Parathyroid adenoma (tissue), 2 donors: ENCODE data around the gene TSPAN3.

ENCODE experiments used
- H2AFZ ChIP-seq: fragments of 300-600 bp; sonication (generic); one replicate; pipeline ENCODE4 v1.7.0; 2017; ENCODE audit warnings: antibody characterized with exemption, mild to moderate bottlenecking
- H3K27ac ChIP-seq: fragments of 300-600 bp; sonication (generic); one replicate; pipeline ENCODE4 v1.7.0; 2017
- H3K27me3 ChIP-seq: fragments of 300-600 bp; sonication (generic); one replicate; pipeline ENCODE4 v1.7.0; 2017; ENCODE audit warnings: low read length; ENCODE audit not compliant: control insufficient read depth, insufficient read depth
- H3K36me3 ChIP-seq: fragments of 300-600 bp; sonication (generic); one replicate; pipeline ENCODE4 v1.7.0; 2017; ENCODE audit warnings: low read length; ENCODE audit not compliant: control insufficient read depth, insufficient read depth
- H3K4me1 ChIP-seq: fragments of 300-600 bp; sonication (generic); one replicate; pipeline ENCODE4 v1.7.0; 2017; ENCODE audit warnings: control low read depth
- H3K4me2 ChIP-seq: fragments of 300-600 bp; sonication (generic); one replicate; pipeline ENCODE4 v1.7.0; 2017; ENCODE audit warnings: low read length
- H3K4me3 ChIP-seq: fragments of 300-600 bp; sonication (generic); one replicate; pipeline ENCODE4 v1.7.0; 2017; ENCODE audit warnings: low read depth, low read length
- H3K79me2 ChIP-seq: fragments of 300-600 bp; sonication (generic); one replicate; pipeline ENCODE4 v1.7.0; 2017; ENCODE audit warnings: control low read depth
- H3K9ac ChIP-seq: fragments of 300-600 bp; sonication (generic); one replicate; pipeline ENCODE4 v1.7.0; 2017; ENCODE audit warnings: mild to moderate bottlenecking
- H3K9me3 ChIP-seq: fragments of 300-600 bp; sonication (generic); one replicate; pipeline ENCODE4 v1.7.0; 2017; ENCODE audit warnings: low read length; ENCODE audit not compliant: control insufficient read depth
- TF ChIP-seq, protein P1 (sequence below): fragments of 300-600 bp; sonication (generic); IDR thresholded peaks from one replicate; pipeline ENCODE4 v1.7.0; 2017; ENCODE audit warnings: antibody characterized with exemption, mild to moderate bottlenecking
- donor health status: primary hyperparathyroidism.

Gene TSPAN3

DNA sequence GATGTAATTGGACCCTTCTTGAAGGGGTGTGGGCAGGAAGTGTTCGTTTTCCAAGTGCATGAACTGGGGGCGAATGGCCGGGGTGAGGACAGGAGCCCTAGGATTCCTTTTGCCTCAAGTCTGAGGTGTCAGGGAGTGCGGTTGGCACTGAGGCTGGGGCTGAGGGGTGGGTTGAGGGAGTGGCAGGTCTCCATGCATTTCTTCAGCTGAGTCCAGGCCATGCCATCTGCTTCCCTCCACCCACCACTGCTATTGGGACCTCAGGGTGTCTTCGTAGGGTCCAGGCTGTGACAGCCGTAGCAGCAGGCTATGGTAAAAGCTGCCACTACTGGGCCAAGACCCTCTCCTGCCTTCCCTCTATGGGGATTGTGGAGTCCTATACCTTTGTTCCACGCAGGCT, 25.6 kb upstream of the TSPAN3 start:
- H3K9ac ChIP-seq, result no peak overlapping the region
- no peaks in the 10 kb centered on the region for H3K4me1 ChIP-seq
- H3K9me3 ChIP-seq, result no peaks in the 10 kb centered on the region
- no peaks in the 10 kb centered on the region for H3K27me3 ChIP-seq
- H3K79me2 ChIP-seq, result no peaks in the 10 kb centered on the region
- TF ChIP-seq, protein P1, sequence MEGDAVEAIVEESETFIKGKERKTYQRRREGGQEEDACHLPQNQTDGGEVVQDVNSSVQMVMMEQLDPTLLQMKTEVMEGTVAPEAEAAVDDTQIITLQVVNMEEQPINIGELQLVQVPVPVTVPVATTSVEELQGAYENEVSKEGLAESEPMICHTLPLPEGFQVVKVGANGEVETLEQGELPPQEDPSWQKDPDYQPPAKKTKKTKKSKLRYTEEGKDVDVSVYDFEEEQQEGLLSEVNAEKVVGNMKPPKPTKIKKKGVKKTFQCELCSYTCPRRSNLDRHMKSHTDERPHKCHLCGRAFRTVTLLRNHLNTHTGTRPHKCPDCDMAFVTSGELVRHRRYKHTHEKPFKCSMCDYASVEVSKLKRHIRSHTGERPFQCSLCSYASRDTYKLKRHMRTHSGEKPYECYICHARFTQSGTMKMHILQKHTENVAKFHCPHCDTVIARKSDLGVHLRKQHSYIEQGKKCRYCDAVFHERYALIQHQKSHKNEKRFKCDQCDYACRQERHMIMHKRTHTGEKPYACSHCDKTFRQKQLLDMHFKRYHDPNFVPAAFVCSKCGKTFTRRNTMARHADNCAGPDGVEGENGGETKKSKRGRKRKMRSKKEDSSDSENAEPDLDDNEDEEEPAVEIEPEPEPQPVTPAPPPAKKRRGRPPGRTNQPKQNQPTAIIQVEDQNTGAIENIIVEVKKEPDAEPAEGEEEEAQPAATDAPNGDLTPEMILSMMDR, result no peak
- H3K4me2 ChIP-seq, result no peak overlapping the region
- H3K4me3 ChIP-seq, result no peak overlapping the region
- H2AFZ ChIP-seq, result no peak overlapping the region
- H3K27ac ChIP-seq, result no peak overlapping the region
- H3K36me3 ChIP-seq, result no peaks in the 10 kb centered on the region

DNA sequence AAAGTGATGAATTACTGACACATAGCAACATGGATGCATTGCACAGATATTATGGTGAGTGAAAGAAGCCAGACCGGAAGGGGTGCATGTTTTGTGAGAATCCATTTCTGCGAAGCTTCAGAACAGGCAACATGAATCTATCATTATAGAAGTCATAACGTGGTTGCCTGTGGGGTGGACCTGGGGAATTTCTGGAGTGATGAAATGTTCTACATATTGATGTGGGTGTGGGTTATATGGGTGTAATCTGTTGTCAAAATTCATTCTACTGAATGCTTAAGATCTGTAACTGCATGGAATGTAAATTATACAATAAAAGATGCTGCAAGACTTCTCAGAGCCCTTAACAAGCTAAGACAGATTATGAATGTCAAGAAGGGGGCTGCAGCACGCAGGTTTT, 25.2 kb upstream of the TSPAN3 start:
- Histone ChIP-seq H3K27ac (no peak overlapping the region), H3K36me3 (no peaks in the 10 kb centered on the region), H3K9ac (no peak overlapping the region), H2AFZ (no peak overlapping the region), H3K27me3 (no peaks in the 10 kb centered on the region), H3K9me3 (no peaks in the 10 kb centered on the region), H3K79me2 (no peaks in the 10 kb centered on the region), H3K4me2 (no peak overlapping the region), H3K4me1 (no peaks in the 10 kb centered on the region), H3K4me3 (no peak overlapping the region)
- TF ChIP-seq, protein P1, result no peak

DNA sequence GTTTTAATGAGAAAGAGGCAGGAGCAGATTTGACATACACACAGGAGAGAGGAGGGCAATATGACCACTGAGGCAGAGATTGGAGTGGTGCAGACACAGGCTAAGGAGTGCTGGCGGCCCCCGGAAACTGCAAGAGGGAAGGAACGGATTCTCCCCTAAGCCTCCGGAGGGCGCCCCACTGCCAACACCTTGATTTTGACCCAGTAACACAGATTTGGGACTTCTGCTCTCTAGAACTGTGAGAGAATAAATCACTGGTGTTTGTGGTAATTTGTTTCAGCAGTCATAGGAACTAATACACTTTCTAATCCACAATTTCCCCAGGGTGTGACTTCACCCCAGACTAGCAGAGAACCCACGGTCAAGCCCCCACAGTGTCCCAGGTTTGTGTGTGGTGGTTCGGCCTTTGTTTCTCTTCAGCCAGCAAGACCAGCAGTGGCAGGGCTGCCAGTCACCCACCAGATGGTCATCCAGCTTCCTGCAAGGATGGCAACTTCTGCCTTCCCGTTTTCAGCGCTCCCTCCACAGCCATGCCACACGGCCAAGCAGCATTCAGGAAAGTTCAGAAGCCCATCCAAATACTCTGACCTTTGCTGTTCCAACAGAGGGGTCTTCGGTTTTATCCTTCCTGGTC, 23.6 kb upstream of the TSPAN3 start:
- no peaks in the 10 kb centered on the region for H3K4me1 ChIP-seq
- no peak overlapping the region for H3K27ac ChIP-seq
- no peaks in the 10 kb centered on the region for H3K27me3 ChIP-seq
- H3K4me3 ChIP-seq, result no peak overlapping the region
- H3K9ac ChIP-seq, result no peak overlapping the region
- H2AFZ ChIP-seq, result no peak overlapping the region
- no peaks in the 10 kb centered on the region for H3K9me3 ChIP-seq
- no peak overlapping the region for H3K4me2 ChIP-seq
- TF ChIP-seq, protein P1, result no peak
- H3K79me2 ChIP-seq, result no peaks in the 10 kb centered on the region
- no peaks in the 10 kb centered on the region for H3K36me3 ChIP-seq

DNA sequence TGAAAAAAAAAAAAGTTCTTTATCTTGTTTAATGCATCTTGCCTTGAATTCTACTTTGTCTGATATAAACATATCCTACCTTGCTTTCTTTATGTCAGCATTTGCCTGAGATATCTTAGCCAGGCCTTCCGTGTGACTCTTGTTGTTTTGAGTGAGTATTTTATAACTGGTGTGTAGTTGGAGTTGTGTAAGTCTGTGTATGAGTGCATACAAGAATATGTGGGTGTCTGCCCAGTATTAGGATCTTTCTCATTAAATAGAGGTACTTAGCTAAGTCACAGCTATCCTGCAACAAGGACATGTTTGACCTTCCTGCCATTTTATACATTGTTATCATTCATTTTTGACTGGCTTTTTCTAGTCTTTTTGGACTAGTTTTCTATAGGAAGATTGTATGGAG, 22.5 kb upstream of the TSPAN3 start:
- Histone ChIP-seq H3K4me3 (no peak overlapping the region), H3K36me3 (no peaks in the 10 kb centered on the region), H3K4me1 (no peaks in the 10 kb centered on the region), H3K9ac (no peak overlapping the region), H3K9me3 (no peaks in the 10 kb centered on the region), H3K27ac (no peak overlapping the region), H2AFZ (no peak overlapping the region), H3K79me2 (no peaks in the 10 kb centered on the region), H3K27me3 (no peaks in the 10 kb centered on the region), H3K4me2 (no peak overlapping the region)
- TF ChIP-seq, protein P1, result no peak

DNA sequence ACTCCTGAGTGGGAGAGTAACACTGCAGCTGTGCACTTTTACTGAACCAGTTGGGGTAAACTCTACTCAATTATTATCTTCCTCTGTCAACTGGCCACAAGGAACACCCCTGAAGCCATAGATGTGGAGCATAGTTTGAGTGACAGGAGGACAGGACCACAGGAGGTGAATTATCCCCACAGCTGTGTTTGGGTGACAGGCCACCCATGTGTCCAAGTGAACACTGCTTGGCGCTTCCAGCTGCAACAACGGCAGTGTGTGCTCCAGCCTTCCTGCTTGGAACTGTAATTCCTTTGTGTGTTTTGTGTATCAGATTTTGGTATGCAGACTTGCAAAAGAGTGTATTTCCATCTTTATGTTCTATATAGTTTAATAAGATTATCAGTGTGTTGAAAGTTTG, 20.2 kb upstream of the TSPAN3 start:
- Histone ChIP-seq H3K36me3 (no peaks in the 10 kb centered on the region), H2AFZ (no peak overlapping the region), H3K9ac (no peak overlapping the region), H3K27me3 (no peaks in the 10 kb centered on the region), H3K79me2 (no peaks in the 10 kb centered on the region), H3K4me3 (no peak overlapping the region), H3K9me3 (no peaks in the 10 kb centered on the region), H3K4me1 (no peaks in the 10 kb centered on the region), H3K4me2 (no peak overlapping the region), H3K27ac (no peak overlapping the region)
- TF ChIP-seq, protein P1, result no peak
